Liver (tissue), 3 donors: ENCODE measurements around the gene MACROD1.

Experiments used
- ATF3 ChIP-seq: IDR thresholded peaks from 2 replicates; pipeline ENCODE4 v1.6.1; 2016; ENCODE audit warnings: antibody characterized with exemption
- CTCF ChIP-seq: fragments of 150-350 bp; IDR thresholded peaks from 2 replicates; pipeline ENCODE4 v1.5.1; 2017; ENCODE audit warnings: improper control_type of control experiment, low read depth, low read length; ENCODE audit not compliant: missing input control
- FOXA1 ChIP-seq: IDR thresholded peaks from 2 replicates; pipeline ENCODE4 v1.6.1; 2016; ENCODE audit warnings: antibody characterized with exemption
- GABPA ChIP-seq, 2 donors: IDR thresholded peaks in 1 of 2; conservative IDR thresholded peaks in 1 of 2; 2 replicates each; pipeline ENCODE4 v1.6.1; 2016; ENCODE audit warnings: antibody characterized with exemption in 2 of 2, mild to moderate bottlenecking in 1 of 2, moderate library complexity in 1 of 2
- JUND ChIP-seq, 2 donors: IDR thresholded peaks; 2 replicates each; pipeline ENCODE4 v1.6.1; 2016; ENCODE audit warnings: antibody characterized with exemption in 2 of 2
- MAX ChIP-seq: IDR thresholded peaks from 2 replicates; pipeline ENCODE4 v1.6.1; 2016; ENCODE audit warnings: antibody characterized with exemption
- RAD21 ChIP-seq, 2 donors: IDR thresholded peaks; 2 replicates each; pipeline ENCODE4 v1.6.1; 2016; ENCODE audit warnings: antibody characterized with exemption in 2 of 2, mild to moderate bottlenecking in 2 of 2
- REST ChIP-seq: IDR thresholded peaks from 2 replicates; pipeline ENCODE4 v1.6.1; 2016; ENCODE audit warnings: antibody characterized with exemption, mild to moderate bottlenecking
- RXRA ChIP-seq, 2 donors: IDR thresholded peaks; 2 replicates each; pipeline ENCODE4 v1.6.1; 2017 to 2018; ENCODE audit warnings: antibody characterized with exemption in 2 of 2, mild to moderate bottlenecking in 1 of 2
- SP1 ChIP-seq: IDR thresholded peaks from 2 replicates; pipeline ENCODE4 v1.6.1; 2018; ENCODE audit warnings: antibody characterized with exemption, mild to moderate bottlenecking
- TAF1 ChIP-seq: conservative IDR thresholded peaks from 2 replicates; pipeline ENCODE4 v1.6.1; 2016; ENCODE audit warnings: antibody characterized with exemption, mild to moderate bottlenecking
- YY1 ChIP-seq: IDR thresholded peaks from 2 replicates; pipeline ENCODE4 v1.6.1; 2016; ENCODE audit warnings: antibody characterized with exemption, mild to moderate bottlenecking
- donor health status: healthy.
- donor health status: healthy.

GRCh38 chr11:64178203-64178602 lies 12.3 kb upstream of the MACROD1 start:
- TF ChIP-seq CTCF, result no peak
- no peak for TF ChIP-seq TAF1
- TF ChIP-seq YY1, result no peak
- TF ChIP-seq RAD21 (IDR thresholded peaks at IDR 0.05), result no peak
- no peak for TF ChIP-seq JUND (IDR thresholded peaks at IDR 0.05)
- TF ChIP-seq ATF3, result no peak
- TF ChIP-seq REST, result no peak
- no peak for TF ChIP-seq SP1
- no peak for TF ChIP-seq GABPA (IDR thresholded peaks at IDR 0.05 in 1 of 2, conservative IDR thresholded peaks at IDR 0.05 in 1 of 2)
- TF ChIP-seq FOXA1, result no peak
- TF ChIP-seq MAX, result no peak
- TF ChIP-seq RXRA (IDR thresholded peaks at IDR 0.05), result no peak
